CD14-positive monocyte (primary cell): ENCODE results near the gene GID8. TPM values are rescaled to one million over a fixed set of nuclear protein-coding genes. Genes with fewer than 3 reads are reported as not detected.

Experiments used
- DNase-seq, 3 donors: peaks; one replicate each; pipeline ENCODE4 v3.0.0-alpha.2; 2011 to 2022
- H2AFZ ChIP-seq: 2 replicates; pipeline ENCODE4 v1.6.0; 2012; ENCODE audit warnings: mild to moderate bottlenecking, low read depth, low read length, inconsistent platforms; ENCODE audit not compliant: insufficient read depth, poor library complexity, severe bottlenecking
- H3K27ac ChIP-seq, 2 donors: 1 replicate in 1 of 2; 2 replicates in 1 of 2; pipeline ENCODE4 v1.5.1; 2012 to 2013; ENCODE audit warnings: low read length in 2 of 2, control low read depth in 1 of 2, inconsistent platforms in 1 of 2, low read depth in 1 of 2, mild to moderate bottlenecking in 1 of 2
- H3K27me3 ChIP-seq, 2 donors: one replicate each; pipeline versions ENCODE4 v1.6.0 to v1.6.1; 2011 to 2013; ENCODE audit warnings: low read length in 2 of 2; ENCODE audit not compliant: control insufficient read depth in 2 of 2, insufficient read depth in 2 of 2
- H3K36me3 ChIP-seq, 2 donors: replicated peaks in 1 of 2; 1 replicate in 1 of 2; 2 replicates in 1 of 2; pipeline versions ENCODE4 v1.5.1 to v1.6.1; 2012 to 2013; ENCODE audit warnings: low read length in 2 of 2, control low read depth in 1 of 2, inconsistent platforms in 1 of 2, mild to moderate bottlenecking in 1 of 2; ENCODE audit not compliant: insufficient read depth in 2 of 2, control insufficient read depth in 1 of 2
- H3K4me1 ChIP-seq, 2 donors: 1 replicate in 1 of 2; 2 replicates in 1 of 2; pipeline versions ENCODE4 v1.5.1 to v1.6.1; 2012 to 2013; ENCODE audit warnings: low read length in 2 of 2, control low read depth in 1 of 2, inconsistent platforms in 1 of 2, mild to moderate bottlenecking in 1 of 2, moderate library complexity in 1 of 2; ENCODE audit not compliant: insufficient read depth in 2 of 2, control insufficient read depth in 1 of 2
- H3K4me2 ChIP-seq: replicated peaks from 2 replicates; pipeline ENCODE3; 2012; ENCODE audit warnings: low read length, moderate library complexity, mild to moderate bottlenecking; ENCODE audit not compliant: poor library complexity, severe bottlenecking; ENCODE audit errors: extremely low read depth
- H3K4me3 ChIP-seq, 3 experiments: fragments of 200-600 bp in 1 of 3; sonication (generic) in 1 of 3; replicated peaks in 1 of 3; 1 replicate in 2 of 3; 2 replicates in 1 of 3; pipeline ENCODE4 v1.5.1; 2011 to 2013; ENCODE audit warnings: low read length in 3 of 3, mild to moderate bottlenecking in 3 of 3, control low read depth in 2 of 3, low read depth in 2 of 3, inconsistent platforms in 1 of 3, moderate library complexity in 1 of 3
- H3K79me2 ChIP-seq: 2 replicates; pipeline ENCODE4 v1.6.0; 2012; ENCODE audit warnings: mild to moderate bottlenecking, control low read depth, inconsistent platforms, low read length, moderate library complexity; ENCODE audit not compliant: insufficient read depth
- H3K9ac ChIP-seq: 2 replicates; pipeline ENCODE4 v1.6.0; 2017; ENCODE audit warnings: low read length, mild to moderate bottlenecking; ENCODE audit not compliant: insufficient read depth, poor library complexity, severe bottlenecking
- H3K9me3 ChIP-seq, 2 donors: replicated peaks in 1 of 2; 1 replicate in 1 of 2; 2 replicates in 1 of 2; pipeline versions ENCODE4 v1.5.1 to v1.6.1; 2012 to 2013; ENCODE audit warnings: low read length in 2 of 2, control low read depth in 1 of 2; ENCODE audit not compliant: control insufficient read depth in 1 of 2, insufficient read depth in 1 of 2
- H4K20me1 ChIP-seq: 2 replicates; pipeline ENCODE4 v1.6.0; 2012; ENCODE audit warnings: mild to moderate bottlenecking, low read length, control low read depth, moderate library complexity; ENCODE audit not compliant: insufficient read depth
- H3K27ac Mint-ChIP-seq, 7 donors: one replicate each; pipeline ENCODE4 v1.8.0; 2020; ENCODE audit warnings: mild to moderate bottlenecking in 7 of 7, mixed read lengths in 7 of 7, moderate library complexity in 6 of 7, inconsistent platforms in 2 of 7
- H3K27me3 Mint-ChIP-seq, 3 donors: one replicate each; pipeline ENCODE4 v1.8.0; 2021 to 2022; ENCODE audit warnings: low read depth in 3 of 3, mild to moderate bottlenecking in 3 of 3, mixed read lengths in 3 of 3, moderate library complexity in 3 of 3, inconsistent platforms in 1 of 3
- H3K36me3 Mint-ChIP-seq, 2 donors: one replicate each; pipeline ENCODE4 v1.8.0; 2020; ENCODE audit warnings: mixed read lengths in 2 of 2, inconsistent platforms in 1 of 2, mild to moderate bottlenecking in 1 of 2
- H3K4me1 Mint-ChIP-seq: one replicate; pipeline ENCODE4 v1.8.0; 2020; ENCODE audit warnings: mild to moderate bottlenecking, mixed read lengths
- H3K4me3 Mint-ChIP-seq, 2 donors: one replicate each; pipeline ENCODE4 v1.8.0; 2020; ENCODE audit warnings: mild to moderate bottlenecking in 2 of 2, mixed read lengths in 2 of 2, moderate library complexity in 1 of 2
- H3K9me3 Mint-ChIP-seq, 7 donors: one replicate each; pipeline ENCODE4 v1.8.0; 2020 to 2022; ENCODE audit warnings: mixed read lengths in 7 of 7, mild to moderate bottlenecking in 6 of 7, moderate library complexity in 6 of 7, inconsistent platforms in 2 of 7
- WGBS: methylation state at CpG from one replicate; pipeline ENCODE4 v1.1.5; 2013; ENCODE audit warnings: missing lambda C conversion rate; ENCODE audit not compliant: insufficient coverage; 5-methylcytosine and 5-hydroxymethylcytosine counted together
- intact Hi-C, 2 donors: fragments of 100-400 bp; cut with micrococcal nuclease; formaldehyde crosslinking; loops; one replicate each; pipeline versions ENCODE4 v1.15.0 to v1.15.1; 2023
- polyA plus RNA-seq, 3 donors: library from polyadenylated mRNA; depleted of rRNA in 1 of 3; unstranded in 2 of 3; stranded (reverse) in 1 of 3; fragments of 300-500 nt in 2 of 3; fragments of >200 nt in 1 of 3; fragmentation: Illumina TruSeq in 2 of 3; gene quantifications; 1 replicate in 2 of 3; 2 replicates in 1 of 3; pipeline ENCODE4 v1.2.3, GENCODE V29; 2012 to 2021
- TF ChIP-seq, protein P1 (sequence below): fragments of 200-600 bp; IDR thresholded peaks from one replicate; pipeline ENCODE4 v1.8.0; 2022; ENCODE audit warnings: antibody characterized with exemption, mild to moderate bottlenecking

The GID8 gene
- polyA plus RNA-seq, 3 donors: 12.4 to 19.7 (median 12.7) TPM

DNA sequence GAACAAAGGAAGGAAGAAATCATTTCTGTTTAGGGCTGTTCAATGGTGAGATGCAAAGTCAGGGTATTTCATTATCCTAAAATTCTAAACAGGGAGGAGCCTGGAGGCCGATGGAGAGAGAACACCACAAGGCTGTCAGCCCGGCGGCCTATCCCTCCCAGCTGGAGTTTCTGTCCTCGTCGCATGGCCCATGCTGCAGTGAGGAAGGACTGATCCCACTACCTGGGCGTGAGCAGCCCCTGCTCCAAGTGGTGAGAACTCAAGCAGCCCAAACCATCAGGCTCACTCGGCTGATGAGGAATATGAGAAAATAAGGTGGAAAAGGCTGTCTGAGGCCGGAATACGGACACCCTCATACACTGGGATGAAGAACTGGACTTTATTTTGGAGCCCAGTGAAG lies 42.4 kb upstream of the GID8 start:
- H3K27me3 ChIP-seq: no peaks in the 10 kb centered on the region
- H3K9me3 ChIP-seq: no peaks in the 10 kb centered on the region

GRCh38 chr20:62896526-62896925 lies 41.4 kb upstream of the GID8 start:
- H3K27ac Mint-ChIP-seq: no peak overlapping the region
- H3K36me3 Mint-ChIP-seq: peaks cover 58 to 62% of the 10 kb centered on the region in 2 donors
- no peaks in the 10 kb centered on the region for H3K79me2 ChIP-seq
- H3K4me1 Mint-ChIP-seq: peaks cover 9% of the 10 kb centered on the region
- no peaks in the 10 kb centered on the region for H3K27me3 ChIP-seq
- H3K4me2 ChIP-seq: no peak overlapping the region
- no peaks in the 10 kb centered on the region for H3K9me3 Mint-ChIP-seq
- H3K36me3 ChIP-seq: peaks cover 61 to 70% of the 10 kb centered on the region in 2 donors
- WGBS: 95% methylated on average over 16 of the region's 16 CpGs
- TF ChIP-seq, protein P1, sequence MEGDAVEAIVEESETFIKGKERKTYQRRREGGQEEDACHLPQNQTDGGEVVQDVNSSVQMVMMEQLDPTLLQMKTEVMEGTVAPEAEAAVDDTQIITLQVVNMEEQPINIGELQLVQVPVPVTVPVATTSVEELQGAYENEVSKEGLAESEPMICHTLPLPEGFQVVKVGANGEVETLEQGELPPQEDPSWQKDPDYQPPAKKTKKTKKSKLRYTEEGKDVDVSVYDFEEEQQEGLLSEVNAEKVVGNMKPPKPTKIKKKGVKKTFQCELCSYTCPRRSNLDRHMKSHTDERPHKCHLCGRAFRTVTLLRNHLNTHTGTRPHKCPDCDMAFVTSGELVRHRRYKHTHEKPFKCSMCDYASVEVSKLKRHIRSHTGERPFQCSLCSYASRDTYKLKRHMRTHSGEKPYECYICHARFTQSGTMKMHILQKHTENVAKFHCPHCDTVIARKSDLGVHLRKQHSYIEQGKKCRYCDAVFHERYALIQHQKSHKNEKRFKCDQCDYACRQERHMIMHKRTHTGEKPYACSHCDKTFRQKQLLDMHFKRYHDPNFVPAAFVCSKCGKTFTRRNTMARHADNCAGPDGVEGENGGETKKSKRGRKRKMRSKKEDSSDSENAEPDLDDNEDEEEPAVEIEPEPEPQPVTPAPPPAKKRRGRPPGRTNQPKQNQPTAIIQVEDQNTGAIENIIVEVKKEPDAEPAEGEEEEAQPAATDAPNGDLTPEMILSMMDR: no peak
- peaks cover 0 to 5% (median 1%) of the 10 kb centered on the region in 3 donors for H3K27me3 Mint-ChIP-seq
- no peak overlapping the region for H3K4me3 Mint-ChIP-seq
- no peak overlapping the region for H3K27ac ChIP-seq
- no peak overlapping the region for H2AFZ ChIP-seq
- intact Hi-C loops: no loop called here
- no peak for DNase-seq
- H3K9me3 ChIP-seq: no peaks in the 10 kb centered on the region
- H3K4me3 ChIP-seq: no peak overlapping the region
- peaks cover 0 to 7% of the 10 kb centered on the region in 2 donors for H3K4me1 ChIP-seq
- H3K9ac ChIP-seq: no peak overlapping the region
- H4K20me1 ChIP-seq: peaks cover 48% of the 10 kb centered on the region

More for the DNA sequence above, 42.4 kb upstream of the GID8 start:
- Mint-ChIP-seq H3K4me1 (peaks cover 9% of the 10 kb centered on the region), H3K9me3 (no peaks in the 10 kb centered on the region), H3K4me3 (no peak overlapping the region), H3K27me3 (peaks cover 0 to 5% (median 3%) of the 10 kb centered on the region in 3 donors), H3K27ac (peak overlapping the region in 1 of 7 donors; percentile 43), H3K36me3 (peaks cover 64 to 67% of the 10 kb centered on the region in 2 donors)
- Histone ChIP-seq H2AFZ (no peak overlapping the region), H3K9ac (no peak overlapping the region), H3K4me2 (no peak overlapping the region), H3K27ac (no peak overlapping the region), H3K4me1 (peaks cover 0 to 7% of the 10 kb centered on the region in 2 donors), H3K36me3 (peaks cover 69 to 72% of the 10 kb centered on the region in 2 donors), H3K79me2 (no peaks in the 10 kb centered on the region), H3K4me3 (no peak overlapping the region), H4K20me1 (peaks cover 38% of the 10 kb centered on the region)
- intact Hi-C loops: no loop called here
- TF ChIP-seq, protein P1: no peak
- WGBS: 100% methylated on average over 2 of the region's 9 CpGs
- no peak for DNase-seq
